ENCODE measurements around the gene RAP2A.

RAP2A gene

DNA sequence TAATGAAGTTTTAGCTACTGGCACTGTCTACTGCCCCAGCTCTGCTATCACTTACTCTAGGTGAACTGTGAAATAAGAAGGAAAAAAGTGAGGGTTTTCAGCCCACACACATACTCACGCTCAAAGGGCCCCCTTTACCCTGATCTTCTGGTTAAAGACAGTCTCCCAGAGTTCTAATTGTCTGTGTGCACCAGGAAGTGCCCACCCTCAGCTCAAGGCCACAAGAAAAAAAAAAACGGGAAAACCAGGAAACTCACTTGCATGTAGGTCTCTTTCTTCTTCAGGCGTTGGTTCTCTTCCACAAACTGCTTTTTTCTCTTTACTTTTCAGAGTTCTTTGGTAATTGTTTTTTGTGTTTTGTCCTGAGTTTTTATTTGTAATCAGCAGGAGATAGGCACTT is 22.1 kb downstream of the RAP2A start:
- FAIRE-seq: no peak

DNA sequence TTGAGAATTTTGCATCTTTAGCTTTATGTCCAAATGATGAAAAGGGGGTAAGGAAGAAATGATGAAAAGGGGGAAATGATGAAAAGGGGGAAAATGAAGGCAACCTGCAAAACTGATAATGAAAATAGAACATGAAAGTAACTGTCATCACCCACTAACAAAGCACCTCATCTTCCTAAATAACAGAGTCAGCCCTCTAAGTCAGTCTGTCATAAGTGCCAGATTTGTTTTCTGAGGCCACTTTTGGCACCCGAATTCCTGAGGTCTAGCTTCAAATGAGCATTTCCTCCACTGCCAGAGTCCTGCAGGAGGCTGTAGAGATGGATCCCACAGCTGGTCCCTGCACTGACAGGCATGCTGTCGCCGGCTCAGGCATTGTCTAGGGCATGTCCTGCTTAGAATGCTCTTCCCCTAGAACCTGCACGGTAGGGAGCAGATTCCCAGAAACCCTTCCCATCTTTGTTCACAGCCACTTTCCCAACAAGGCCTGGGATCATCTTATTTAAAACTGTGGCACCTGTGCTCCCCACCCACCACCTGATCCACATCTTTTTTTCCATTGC is 25.3 kb downstream of the RAP2A start:
- no peak for FAIRE-seq

DNA sequence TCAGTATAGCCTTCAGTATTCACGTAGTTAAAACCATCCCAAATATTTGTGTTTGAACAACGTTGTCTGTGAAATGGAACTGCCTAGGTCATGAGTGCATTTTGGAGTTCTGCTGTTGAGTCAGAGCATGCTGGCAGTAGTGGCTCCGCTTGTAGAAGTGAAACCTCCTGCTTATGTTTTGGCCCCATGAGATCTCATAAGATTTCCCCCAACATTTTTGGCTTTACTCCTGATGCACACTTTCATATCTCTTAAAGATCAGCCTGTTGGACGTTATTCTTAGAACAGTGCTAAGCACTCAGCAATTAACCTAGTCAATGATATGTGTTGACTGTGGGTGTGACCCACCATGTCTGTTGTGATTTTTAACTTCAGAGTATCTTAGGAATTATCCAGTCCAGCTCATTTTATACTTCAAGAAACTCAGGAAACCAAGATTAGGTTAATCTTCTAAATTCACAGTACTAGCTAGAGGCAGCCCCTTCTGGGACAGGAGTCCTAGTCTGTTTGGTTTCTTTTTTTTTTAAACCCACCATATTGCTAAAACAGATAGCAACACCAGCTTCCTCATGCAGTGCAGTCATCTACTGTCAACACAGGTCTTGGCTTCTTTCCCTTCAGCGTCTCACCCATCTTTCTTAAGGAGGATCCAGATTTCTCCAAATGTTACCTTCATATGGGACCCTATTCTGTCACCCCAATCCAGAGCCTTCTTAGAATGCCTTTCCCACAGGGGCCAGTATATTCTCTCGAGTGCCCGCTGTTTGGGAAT is 26.2 kb downstream of the RAP2A start:
- no peak for FAIRE-seq

DNA sequence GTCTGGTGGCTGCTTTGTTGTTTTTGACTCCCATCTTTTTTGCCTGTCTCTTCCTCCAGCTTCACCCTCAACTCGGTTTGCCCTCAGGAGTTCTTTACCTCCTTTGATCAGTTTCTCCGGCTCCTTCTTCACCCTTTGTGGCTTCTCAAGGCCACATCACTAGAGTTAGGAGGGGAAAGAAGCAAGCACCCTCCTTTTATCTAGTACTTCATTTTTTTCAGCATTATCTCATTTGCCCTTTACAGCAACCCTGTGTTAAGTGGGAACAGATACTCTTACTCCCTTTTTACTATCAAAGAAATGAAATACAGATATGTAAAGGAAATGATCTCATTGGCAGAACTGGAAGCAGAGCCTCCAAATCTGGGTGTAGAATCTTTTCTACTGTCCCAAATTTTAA is 26.9 kb downstream of the RAP2A start:
- no peak for FAIRE-seq

DNA sequence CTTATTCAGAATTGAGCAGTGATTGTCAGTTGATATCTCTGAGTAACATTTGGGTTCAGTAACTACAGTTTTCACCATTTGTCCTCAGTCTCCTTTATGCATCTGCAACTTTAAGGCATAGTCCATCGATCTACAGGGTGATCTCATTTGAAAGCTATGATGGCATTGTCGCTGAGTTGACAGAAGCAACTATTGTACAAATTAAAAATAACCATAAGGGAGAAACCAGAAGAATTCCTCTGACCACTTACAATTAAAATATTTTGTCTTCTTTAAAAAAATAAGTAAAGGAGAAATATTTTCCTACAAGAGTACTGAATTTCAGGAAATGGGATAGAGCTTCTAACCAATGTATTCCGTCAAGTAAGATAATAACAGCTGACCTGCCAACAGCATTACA is 30.6 kb downstream of the RAP2A start:
- FAIRE-seq: no peak

DNA sequence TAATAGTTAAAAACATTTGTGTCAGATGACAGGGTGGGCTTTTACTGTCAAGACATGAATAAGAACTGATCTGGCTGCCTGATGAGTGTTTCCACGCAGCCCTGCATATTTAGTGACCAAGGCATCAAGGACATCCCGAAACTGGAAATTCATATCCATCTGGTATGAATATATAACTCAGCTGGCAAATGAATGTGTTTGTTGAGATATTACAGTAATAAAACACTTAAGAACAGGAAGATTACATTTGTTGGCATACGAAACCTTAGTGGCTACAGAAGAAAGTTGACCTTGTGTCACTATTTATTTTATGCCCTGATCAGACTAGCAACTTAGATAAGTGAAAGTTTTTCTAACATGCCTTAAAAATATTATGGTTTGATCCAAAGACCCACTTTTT is 32.8 kb downstream of the RAP2A start:
- FAIRE-seq: no peak

DNA sequence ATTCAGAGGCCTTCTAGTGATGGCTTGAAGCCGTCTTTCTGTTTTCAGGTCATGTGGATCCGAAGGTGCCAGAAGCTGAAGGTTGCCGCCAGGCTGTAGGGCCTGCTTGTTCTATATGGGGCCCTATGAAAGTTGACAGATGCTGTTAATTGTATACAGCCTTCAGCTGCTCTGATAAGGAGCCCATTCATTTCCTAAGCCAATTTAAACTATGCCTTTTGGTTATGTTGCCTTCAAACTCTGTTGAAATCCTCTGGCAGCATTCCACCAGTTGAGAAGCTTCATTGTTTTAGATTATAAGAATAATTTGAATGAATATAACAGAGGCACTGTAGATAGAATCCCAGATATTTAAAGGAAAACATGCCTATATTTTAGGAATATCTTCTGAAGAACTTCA is 34.4 kb downstream of the RAP2A start:
- no peak for FAIRE-seq

DNA sequence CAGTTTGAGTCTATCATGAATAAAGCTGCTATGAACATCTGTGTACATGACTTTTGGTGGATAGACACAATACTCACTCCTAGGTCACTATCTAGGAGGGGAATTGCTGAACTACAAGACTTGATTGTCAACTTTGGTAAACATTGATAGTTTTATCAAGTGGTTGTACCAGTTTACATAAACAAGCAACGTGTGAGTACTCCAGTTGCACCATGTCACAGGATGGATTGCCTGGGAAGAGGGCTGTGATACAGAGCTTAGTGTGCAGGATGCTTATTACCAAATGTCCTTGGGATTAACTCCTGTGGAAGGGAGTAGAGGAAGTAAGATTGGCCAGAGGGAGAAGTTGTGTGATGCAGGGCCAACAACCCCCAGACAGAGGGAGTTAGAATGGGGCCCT is 37.7 kb downstream of the RAP2A start:
- no peak for FAIRE-seq

DNA sequence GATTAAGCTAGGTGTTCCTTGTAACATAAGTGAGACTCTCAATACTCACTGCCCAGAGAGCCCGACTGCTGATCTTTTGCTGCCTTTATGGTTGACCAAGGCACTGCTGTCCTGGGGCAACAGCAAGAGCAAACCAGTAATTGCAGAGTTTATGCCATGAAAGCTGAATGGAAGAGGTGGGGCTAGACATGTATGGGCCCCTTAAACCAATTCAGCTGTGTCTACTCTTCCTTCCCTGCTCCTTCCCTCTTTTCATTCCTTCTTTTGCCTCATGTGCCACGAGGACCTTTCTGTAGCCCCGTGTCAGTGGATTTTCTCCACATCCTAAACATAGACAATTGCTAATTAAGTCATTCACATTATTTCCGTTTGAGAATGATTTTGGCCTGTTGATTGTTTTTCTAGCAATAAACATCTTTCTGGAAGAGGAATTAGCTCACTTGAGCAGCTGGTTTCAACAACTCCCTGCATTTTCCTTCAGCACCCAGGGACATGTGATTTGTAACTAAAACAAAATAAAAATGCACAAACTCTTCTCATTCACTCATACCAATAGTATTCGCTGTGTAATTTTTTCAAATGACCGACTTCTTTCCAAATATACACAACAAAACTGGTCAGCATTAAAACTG is 40.5 kb downstream of the RAP2A start:
- FAIRE-seq: no peak

DNA sequence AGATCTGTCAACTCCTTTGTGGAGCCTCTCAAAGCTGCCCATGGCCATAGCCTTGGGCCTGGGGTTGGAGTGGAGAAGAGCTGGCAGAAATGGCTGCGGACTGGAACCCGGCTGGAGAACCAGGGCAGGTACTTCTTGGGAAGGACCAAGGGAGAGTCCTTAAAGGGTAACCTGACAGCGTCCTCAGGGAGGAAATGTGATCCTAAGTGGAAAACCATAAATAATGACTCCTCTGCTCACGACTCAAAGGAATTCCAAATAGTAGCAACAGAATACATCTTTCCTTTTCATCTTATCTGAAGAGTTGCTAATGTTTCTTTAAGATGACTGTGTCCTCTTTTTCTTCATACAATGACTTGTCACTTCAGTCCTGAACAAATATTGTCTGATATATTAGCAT is 41.0 kb downstream of the RAP2A start:
- no peak for FAIRE-seq

DNA sequence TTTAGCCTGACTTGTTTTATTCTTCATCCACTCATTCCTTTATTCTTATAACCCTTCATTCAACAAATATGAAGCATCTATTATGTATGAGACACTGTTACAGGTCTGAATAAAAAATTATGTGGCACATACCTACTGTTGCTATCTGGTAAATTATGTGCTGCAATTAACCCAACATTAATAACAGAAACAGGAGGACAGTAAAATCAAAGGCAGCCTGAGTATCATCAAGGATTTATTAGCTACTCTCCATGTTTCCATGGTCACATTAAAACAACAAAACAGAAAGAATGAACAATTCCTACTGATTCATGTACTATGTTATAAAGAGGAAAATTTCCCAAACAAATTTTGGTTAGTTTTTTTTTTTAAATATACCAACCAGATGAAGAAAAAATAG is 43.9 kb downstream of the RAP2A start:
- FAIRE-seq: no peak

DNA sequence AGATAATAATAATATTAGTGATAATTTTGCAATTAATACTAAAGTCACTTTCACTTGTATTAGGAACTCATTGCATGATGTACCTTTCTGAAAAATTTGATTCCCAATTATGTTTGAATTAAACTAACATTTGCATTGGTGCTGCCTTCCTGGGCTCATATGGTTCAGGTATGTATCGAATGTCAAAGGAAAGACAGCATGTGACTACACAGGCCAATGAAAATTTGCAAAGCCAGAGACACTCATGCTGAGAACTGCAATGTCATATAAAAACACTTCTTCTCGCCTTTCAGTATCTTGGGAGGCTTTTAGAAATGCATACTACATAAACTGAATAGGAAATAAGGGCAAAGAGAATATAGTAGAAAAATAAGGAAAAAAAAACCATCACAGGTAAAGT is 44.3 kb downstream of the RAP2A start:
- FAIRE-seq: no peak

DNA sequence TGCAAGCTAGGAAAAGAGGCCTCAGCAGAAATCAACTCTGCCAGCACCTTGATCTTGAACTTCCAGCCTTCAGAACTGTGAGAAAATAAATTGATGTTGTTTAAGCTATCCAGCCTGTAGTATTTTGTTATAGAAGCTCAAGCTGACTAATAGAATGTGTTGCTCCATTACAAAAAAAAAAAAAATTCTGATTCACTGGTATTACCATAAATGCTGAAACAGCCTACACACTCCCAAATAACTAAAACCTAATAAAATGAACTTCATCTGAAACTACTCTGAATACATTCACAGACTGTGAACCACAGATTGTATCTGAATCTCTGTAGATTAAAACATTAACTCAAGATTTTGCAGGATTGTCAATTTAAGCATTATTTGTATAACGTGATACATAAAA is 49.5 kb downstream of the RAP2A start:
- FAIRE-seq: no peak

DNA sequence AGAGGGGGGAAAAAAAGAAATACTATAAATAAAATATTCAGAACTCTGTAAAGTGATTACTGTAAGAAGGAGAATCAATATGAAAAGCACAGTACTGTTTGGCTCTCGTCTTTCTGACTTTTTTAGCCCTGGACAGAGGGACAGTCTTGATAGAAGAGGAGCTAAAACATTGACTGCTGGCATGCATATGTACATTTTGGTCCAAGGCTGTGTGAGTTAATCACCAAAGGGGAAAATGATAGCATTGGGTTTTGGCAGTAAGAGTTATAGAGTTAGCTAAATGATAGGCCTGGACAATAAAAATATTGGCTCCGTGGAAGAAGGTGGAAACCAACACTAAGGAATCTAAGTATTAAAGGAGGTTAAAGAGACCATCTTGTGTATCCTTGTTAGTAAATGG is 50.3 kb downstream of the RAP2A start:
- no peak for FAIRE-seq

DNA sequence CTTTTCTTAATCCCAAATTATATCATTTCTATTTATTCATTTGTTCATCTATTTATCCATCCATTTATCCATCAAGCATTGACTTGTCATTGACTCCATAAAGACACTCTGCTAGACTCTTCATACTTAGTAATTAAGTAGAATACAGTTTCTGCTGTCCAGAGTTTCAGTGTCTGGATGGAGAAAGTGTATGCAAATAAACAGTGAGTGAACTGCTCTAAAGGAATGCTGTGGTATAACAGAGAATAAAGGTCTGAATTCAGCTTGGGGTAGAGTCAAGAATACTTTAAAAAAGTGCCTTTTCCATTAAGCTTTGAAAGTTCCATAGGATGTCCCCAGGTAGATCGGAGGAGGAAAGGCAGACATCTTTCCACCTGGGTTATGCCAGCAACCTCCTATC is 51.4 kb downstream of the RAP2A start:
- no peak for FAIRE-seq

DNA sequence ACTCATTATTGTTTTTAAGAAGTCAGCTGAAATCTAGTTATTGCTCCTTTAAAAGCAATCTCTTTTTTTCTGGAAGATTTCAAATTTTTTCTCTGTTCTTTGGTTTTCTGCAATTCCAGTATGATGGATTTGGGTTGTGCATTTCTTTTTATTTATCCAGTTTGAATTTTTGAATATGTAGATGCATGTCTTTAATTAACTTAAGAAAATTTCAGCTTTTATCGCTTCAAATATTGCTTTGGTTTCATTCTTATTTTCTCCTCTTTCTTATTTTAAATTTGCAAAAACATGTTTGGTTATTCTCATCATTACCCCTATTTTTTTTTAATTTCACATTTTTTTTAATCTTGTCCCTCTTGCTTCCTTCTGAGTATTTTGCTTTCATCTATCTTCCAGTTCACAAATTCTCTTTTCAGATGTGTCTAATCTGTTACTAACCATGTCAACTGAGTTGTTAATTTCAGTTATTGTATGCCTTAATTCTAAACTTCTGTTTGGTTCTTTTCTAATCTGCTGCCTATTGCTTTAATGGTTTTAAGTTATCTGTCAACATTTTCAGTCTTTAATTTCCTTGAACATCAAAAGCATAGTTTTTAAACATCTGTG is 56.8 kb downstream of the RAP2A start:
- FAIRE-seq: no peak

DNA sequence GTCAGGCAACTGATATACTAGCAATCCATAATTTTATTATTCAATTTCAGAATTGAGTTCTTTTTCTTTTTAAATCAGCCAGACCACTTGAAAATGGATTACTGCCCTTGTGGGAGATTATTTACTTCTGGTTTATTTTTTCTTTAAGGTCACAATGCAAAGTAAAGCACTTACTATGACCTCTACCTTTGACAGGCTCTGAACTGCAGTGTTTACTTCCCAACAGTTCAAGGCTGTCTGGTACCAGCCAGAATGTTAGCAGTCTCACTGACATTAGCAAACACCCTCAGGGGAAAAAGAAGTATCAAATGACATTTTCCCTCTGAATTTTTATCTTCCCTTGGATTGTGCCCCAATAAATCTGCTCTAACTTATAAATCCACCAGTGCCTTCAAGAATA is 57.5 kb downstream of the RAP2A start:
- FAIRE-seq: no peak

DNA sequence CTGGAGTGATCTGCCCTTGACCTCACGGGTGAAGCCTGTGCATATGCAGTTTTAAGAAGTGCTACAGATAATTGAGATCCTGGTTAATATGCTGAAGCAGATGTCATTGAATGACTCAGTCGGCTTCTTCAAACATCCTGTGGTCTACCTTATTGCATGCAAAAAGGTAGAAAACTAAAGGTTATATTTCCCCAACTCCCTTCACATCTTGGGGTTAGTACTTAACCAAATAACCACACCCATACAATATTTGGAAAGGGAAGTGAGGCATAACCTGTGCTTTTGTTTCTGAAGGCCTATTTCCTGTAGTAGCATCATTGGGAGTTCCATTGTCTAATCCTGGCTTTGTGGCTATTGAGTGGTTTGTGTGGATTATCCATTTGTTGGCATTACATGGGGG is 58.3 kb downstream of the RAP2A start:
- FAIRE-seq: no peak

DNA sequence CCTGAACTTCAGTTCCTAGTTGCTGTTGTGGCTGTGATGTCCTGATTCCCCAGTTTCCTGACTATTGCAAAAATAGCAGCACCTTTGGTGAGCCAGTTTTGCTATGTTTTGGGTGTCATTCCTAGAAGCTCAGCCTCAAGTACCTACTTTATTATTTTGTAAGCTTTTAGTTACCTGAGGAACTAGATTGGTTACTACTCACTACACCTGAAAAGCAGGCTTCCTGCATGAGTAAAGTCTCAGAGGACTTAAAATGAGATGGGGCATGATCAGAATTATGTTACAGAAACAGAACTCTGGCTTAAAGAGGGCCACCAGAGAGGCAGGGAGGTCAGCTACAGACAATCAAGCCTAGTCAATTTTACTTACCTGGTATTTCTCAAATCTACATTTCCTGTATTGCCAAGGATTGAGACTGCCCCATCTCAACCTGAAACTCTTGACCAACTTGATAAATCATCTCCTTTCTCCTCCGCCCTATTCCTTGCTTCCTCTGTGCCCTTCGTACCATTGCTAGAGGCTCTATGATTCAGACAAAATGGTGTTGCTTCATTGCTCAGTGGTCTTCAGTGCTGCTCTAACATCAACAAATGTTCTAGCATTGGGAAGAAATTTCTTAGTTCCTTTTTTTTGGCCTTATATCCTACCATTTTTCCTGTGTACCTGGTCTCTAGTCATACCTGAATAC is 58.9 kb downstream of the RAP2A start:
- no peak for FAIRE-seq

DNA sequence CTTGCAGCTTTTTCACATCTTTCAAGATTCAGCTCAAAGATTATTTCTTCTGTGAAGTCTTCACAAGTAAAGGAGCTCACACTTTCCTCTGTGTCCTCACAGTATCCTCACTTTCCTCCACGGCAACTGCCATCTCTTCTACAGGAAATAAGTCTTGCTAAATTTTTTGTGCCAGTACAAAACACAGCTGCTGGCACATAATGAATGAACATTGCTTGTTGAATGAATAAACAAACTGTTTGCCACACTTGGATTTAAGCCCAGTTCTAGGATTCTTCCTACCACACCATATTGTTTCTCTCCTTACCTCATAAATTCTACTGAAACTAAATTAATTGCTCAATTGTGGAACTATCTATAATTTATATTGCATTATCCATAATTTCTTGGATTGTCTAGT is 59.5 kb downstream of the RAP2A start:
- FAIRE-seq: no peak

DNA sequence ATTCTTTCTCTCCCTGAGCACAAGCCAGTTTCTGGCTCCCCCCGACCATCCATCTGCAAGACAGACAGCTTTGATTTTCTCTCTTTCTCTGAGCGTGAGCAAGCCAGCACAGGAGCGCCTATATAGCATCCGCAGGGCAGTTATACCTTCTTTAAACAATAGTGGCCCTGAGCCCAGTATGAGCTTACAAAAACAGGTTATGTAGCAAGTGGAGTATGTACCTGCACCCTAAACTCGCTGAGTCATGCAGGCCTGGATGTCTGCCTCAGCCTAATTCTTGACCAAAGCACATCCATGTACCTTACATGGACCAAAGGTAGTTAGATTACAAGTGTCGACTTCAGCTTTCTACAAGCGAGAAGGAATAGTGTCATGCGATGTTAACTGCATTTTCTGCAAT is 61.7 kb downstream of the RAP2A start:
- no peak for FAIRE-seq

DNA sequence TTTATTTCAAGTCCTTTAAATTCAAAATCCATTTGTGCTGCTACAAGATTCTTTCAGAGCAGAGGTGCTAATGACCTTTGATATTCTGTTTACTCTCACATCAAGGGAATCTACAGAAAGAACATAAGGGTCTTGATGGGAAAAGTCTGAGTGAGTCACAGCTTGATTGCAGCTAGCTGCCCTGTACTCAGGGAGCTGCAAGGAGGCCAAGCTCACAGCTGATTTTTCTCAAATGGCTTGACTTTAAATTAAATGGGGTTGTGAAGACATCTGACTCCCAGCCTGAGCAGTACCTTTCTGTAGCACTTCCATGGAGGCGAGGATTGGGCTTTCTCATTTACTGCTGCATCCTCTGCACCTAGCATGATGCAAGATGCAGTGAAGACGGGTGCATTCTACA is 62.5 kb downstream of the RAP2A start:
- FAIRE-seq: no peak

DNA sequence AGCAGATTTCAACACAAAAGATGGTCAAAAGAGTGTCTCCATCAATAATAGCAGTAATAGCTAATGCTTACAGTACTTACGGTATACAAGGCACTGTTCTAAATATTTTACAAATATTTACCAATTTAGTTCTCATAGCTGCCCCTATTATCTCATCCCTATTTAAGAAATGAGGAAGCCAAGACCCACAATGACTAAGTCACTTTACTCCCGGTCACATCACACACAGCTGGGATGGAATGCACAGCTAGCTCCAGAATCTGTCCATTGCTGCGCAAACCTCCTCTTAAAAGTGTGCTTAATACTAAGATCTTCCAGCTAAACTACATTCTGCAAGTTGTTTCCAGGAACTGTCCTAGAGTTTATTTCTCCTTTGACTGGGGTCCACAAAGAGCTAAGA is 63.4 kb downstream of the RAP2A start:
- FAIRE-seq: no peak

DNA sequence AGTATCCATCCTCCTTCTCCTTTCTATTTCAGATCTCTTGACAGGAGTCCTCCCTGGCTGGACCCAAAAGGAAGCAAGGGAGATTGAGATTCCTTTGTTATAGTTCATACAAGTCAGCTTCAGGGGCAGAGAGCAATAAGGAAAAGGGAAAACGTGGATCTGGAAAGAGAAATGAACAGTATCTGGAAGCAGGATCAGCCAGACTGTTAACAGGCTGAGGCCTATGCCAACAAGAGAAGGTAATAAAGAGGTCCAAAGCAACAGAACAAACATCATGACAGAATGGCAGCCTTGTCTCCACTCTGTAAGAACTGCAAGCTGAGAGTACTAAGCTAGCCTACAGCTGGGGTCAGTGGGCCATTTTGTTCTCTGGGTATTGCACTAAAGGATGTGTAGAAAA is 64.5 kb downstream of the RAP2A start:
- no peak for FAIRE-seq

Measured in G401.6 (cell line).